ENCODE results near the gene CDH13.

DNA sequence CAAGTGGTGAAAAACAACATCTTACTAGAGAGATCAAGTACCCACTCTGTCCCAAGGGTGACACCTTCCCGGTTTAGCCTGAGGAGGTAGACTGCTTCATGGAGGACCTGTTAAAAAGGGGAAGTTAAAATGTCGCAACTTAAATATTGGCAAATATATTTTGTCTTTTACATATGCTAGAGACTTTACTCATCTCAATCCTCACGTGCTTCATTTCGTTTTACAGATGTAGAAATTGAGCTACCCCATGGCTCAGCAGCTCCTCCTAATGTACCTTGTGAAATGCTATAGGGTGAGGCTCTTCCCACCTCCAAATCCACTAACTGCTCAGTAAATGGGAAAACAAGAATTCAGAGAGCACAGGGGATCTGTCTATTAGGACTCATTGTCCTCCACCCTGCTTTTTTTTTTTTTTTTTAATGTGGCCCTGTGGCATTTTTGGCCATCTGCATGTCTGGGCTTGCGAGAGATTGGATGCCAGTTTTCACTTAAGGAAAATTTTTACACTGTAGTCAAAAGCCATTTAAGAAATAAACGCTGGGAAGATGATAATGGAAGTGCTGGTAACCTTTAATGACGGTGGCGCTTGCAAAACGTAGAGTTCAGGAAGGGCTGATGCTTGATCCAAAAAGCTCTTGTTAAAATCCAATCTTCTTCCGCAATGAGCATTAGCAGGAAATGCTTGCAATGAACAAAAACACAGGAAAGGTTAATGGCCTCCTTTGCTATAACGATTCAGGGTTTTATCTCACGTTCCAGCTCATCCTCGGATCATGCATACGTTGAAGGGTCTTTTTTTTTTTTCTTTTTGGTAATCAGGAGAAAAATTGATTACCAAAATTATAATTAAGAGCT lies 1220.8 kb downstream of the CDH13 start:
- TF ChIP-seq EZH2 (IDR thresholded peaks at IDR 0.05) (no peak), POLR2AphosphoS5 (IDR thresholded peaks at IDR 0.05; ENCODE audit: borderline replicate concordance, low read depth, low read length) (no peak)

All from SK-N-MC (cell line).